B cell (primary cell): ENCODE measurements around the gene STRBP. TPM values are rescaled to one million over a fixed set of nuclear protein-coding genes. Genes with fewer than 3 reads are reported as not detected.

Experiments used
- ATAC-seq: fragments of 200-7000 bp; cut with Tn5 transposase; one replicate; pipeline ENCODE4 v1.10.0; 2021; ENCODE audit warnings: low read depth, mild to moderate bottlenecking, moderate number of reproducible peaks, moderate library complexity
- CTCF ChIA-PET: fragments of 350-600 bp; sonication (Branson Sonifier 250); formaldehyde crosslinking; loops from one replicate; lab custom pipeline; 2021; ENCODE audit warnings: antibody characterized with exemption, inconsistent platforms; lab: Charles Lee
- POLR2A ChIA-PET: fragments of 350-600 bp; sonication (Branson Sonifier 250); formaldehyde crosslinking; loops from one replicate; lab custom pipeline; 2021; ENCODE audit warnings: antibody characterized with exemption; lab: Charles Lee
- DNase-seq: peaks from one replicate; pipeline ENCODE4 v3.0.0; 2013
- H2AFZ ChIP-seq: 2 replicates; pipeline ENCODE4 v1.6.1; 2012; ENCODE audit warnings: mild to moderate bottlenecking, low read depth, low read length; ENCODE audit not compliant: insufficient read depth, poor library complexity, severe bottlenecking
- H3K27ac ChIP-seq, 2 donors: 1 replicate in 1 of 2; 2 replicates in 1 of 2; pipeline ENCODE4 v1.5.1; 2012 to 2013; ENCODE audit warnings: low read length in 2 of 2, mild to moderate bottlenecking in 2 of 2, moderate library complexity in 1 of 2
- H3K27me3 ChIP-seq, 4 experiments: fragments of 200-600 bp in 1 of 4; sonication (generic) in 1 of 4; replicated peaks in 1 of 4; 1 replicate in 2 of 4; 2 replicates in 2 of 4; pipeline versions ENCODE4 v1.6.1 to v1.7.0; 2013 to 2016; ENCODE audit warnings: low read length in 3 of 4, mild to moderate bottlenecking in 2 of 4, mixed read lengths in 1 of 4, moderate library complexity in 1 of 4; ENCODE audit not compliant: insufficient read depth in 4 of 4, control insufficient read depth in 3 of 4; ENCODE audit errors: control extremely low read depth in 1 of 4
- H3K36me3 ChIP-seq, 2 experiments: replicated peaks in 1 of 2; 1 replicate in 1 of 2; 2 replicates in 1 of 2; pipeline versions ENCODE4 v1.6.1 to v1.7.1; 2013; ENCODE audit warnings: low read length in 1 of 2; ENCODE audit not compliant: insufficient read depth in 2 of 2, control insufficient read depth in 1 of 2; ENCODE audit errors: control extremely low read depth in 1 of 2, extremely low read depth in 1 of 2
- H3K4me1 ChIP-seq, 2 donors: fragments of 200-600 bp in 1 of 2; sonication (generic) in 1 of 2; 1 replicate in 1 of 2; 2 replicates in 1 of 2; pipeline versions ENCODE4 v1.5.1 to v1.6.1; 2013 to 2017; ENCODE audit warnings: low read length in 2 of 2; ENCODE audit not compliant: control insufficient read depth in 2 of 2, insufficient read depth in 2 of 2
- H3K4me2 ChIP-seq: replicated peaks from 2 replicates; pipeline ENCODE3; 2012; ENCODE audit warnings: mild to moderate bottlenecking, low read depth, low read length; ENCODE audit not compliant: poor library complexity, severe bottlenecking
- H3K4me3 ChIP-seq, 5 experiments: fragments of 200-600 bp in 1 of 5; sonication (generic) in 1 of 5; 1 replicate in 3 of 5; 2 replicates in 2 of 5; pipeline versions ENCODE4 v1.5.1 to v1.7.0; 2011 to 2016; ENCODE audit warnings: low read length in 4 of 5, mild to moderate bottlenecking in 4 of 5, low read depth in 2 of 5, control low read depth in 1 of 5, moderate library complexity in 1 of 5; ENCODE audit not compliant: insufficient read depth in 1 of 5; ENCODE audit errors: control extremely low read depth in 1 of 5, extremely low read depth in 1 of 5
- H3K79me2 ChIP-seq: fragments of 200-600 bp; sonication (generic); one replicate; pipeline ENCODE4 v1.6.0; 2016; ENCODE audit warnings: low read length; ENCODE audit not compliant: control insufficient read depth, insufficient read depth
- H3K9ac ChIP-seq: fragments of 200-600 bp; sonication (generic); 2 replicates; pipeline ENCODE4 v1.6.1; 2017; ENCODE audit warnings: mild to moderate bottlenecking, low read length, moderate library complexity
- H3K9me3 ChIP-seq, 3 donors: one replicate each; pipeline versions ENCODE4 v1.6.1 to v1.7.1; 2013; ENCODE audit warnings: low read length in 2 of 3; ENCODE audit not compliant: control insufficient read depth in 2 of 3, insufficient read depth in 1 of 3; ENCODE audit errors: control extremely low read depth in 1 of 3
- H4K20me1 ChIP-seq: 2 replicates; pipeline ENCODE4 v1.6.0; 2012; ENCODE audit warnings: mild to moderate bottlenecking, low read length; ENCODE audit not compliant: insufficient read depth, control insufficient read depth, poor library complexity, severe bottlenecking
- H3K27ac Mint-ChIP-seq: one replicate; pipeline ENCODE4 v1.8.0; 2021; ENCODE audit warnings: mixed read lengths
- H3K27me3 Mint-ChIP-seq: one replicate; pipeline ENCODE4 v1.8.0; 2021; ENCODE audit warnings: mixed read lengths
- H3K4me1 Mint-ChIP-seq: one replicate; pipeline ENCODE4 v1.8.0; 2021; ENCODE audit warnings: mixed read lengths
- H3K4me3 Mint-ChIP-seq: one replicate; pipeline ENCODE4 v1.8.0; 2021; ENCODE audit warnings: mixed read lengths
- H3K9me3 Mint-ChIP-seq: one replicate; pipeline ENCODE4 v1.8.0; 2022; ENCODE audit warnings: mixed read lengths; ENCODE audit not compliant: insufficient read depth
- EZH2 ChIP-seq: IDR thresholded peaks from 2 replicates; pipeline ENCODE4 v1.6.1; 2012; ENCODE audit warnings: borderline replicate concordance, low read depth, mild to moderate bottlenecking, moderate library complexity, low read length; ENCODE audit not compliant: insufficient read depth, poor library complexity, severe bottlenecking
- WGBS: methylation state at CpG from one replicate; pipeline ENCODE4 v1.1.5; 2013; ENCODE audit warnings: missing lambda C conversion rate; ENCODE audit not compliant: insufficient coverage; 5-methylcytosine and 5-hydroxymethylcytosine counted together
- intact Hi-C: fragments of 100-400 bp; cut with micrococcal nuclease; formaldehyde crosslinking; loops from one replicate; pipeline ENCODE4 v1.10.0; 2022
- polyA plus RNA-seq: library from polyadenylated mRNA; depleted of rRNA; stranded (reverse); fragments of >200 nt; gene quantifications from 2 replicates; pipeline ENCODE4 v1.2.3, GENCODE V29; 2012
- total RNA-seq, 2 donors: library from RNA; stranded (reverse); fragments of 120-200 nt in 1 of 2; gene quantifications; 1 replicate in 1 of 2; 2 replicates in 1 of 2; pipeline versions ENCODE4 v1.2.3 to v1.2.4, GENCODE V29; 2013 to 2022
- TF ChIP-seq, protein P1 (sequence below): fragments of 200-600 bp; IDR thresholded peaks from one replicate; pipeline ENCODE4 v1.8.0; 2022; ENCODE audit warnings: antibody characterized with exemption, mild to moderate bottlenecking

The STRBP gene
- total and polyA plus RNA-seq, 2 donors (not counting 1 experiment from before 2014, with no cell fraction given) = 39.1 to 189 TPM

DNA sequence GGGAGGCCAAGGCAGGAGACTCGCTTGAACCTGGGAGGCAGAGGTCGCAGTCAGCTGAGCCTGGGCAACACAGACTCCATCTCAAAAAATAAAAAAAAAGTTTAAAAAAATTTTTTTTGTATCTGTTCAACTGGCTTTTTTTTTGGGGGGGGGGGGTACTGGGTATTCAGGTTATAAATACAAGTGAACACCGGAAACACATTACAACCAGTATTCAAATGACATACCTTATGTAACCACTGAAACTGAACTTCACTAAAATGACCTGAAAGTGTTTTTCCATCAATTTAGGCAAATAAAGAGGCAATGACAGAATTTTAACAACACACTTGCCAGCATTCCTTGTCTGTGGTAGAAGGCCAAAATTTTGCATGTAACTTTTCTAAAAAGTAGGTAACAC, 33.5 kb downstream of the STRBP start:
- ChIA-PET POLR2A (interaction anchor here (0.6 to 1.5 kb wide), 11 partner anchors 19 to 240 kb away, joined by 3 to 12 read pairs (median 7); no protein-coding TSS in a partner anchor), CTCF (interaction anchor here (0.6 to 4.8 kb wide), 5 partner anchors 10 to 115 kb away, joined by 3 to 32 read pairs (median 11); no protein-coding TSS in a partner anchor)
- Histone ChIP-seq H4K20me1 (no peaks in the 10 kb centered on the region), H3K4me2 (peak overlapping the region; percentile 74), H3K27me3 (no peaks in the 10 kb centered on the region), H3K79me2 (peaks cover 83% of the 10 kb centered on the region), H3K4me3 (peak overlapping the region in 3 of 5 experiments; percentile 8 to 51 (median 23)), H3K36me3 (peaks cover 0 to 2% of the 10 kb centered on the region in 2 experiments), H3K27ac (peak overlapping the region; percentile 85 to 90), H2AFZ (no peak overlapping the region), H3K9me3 (peaks cover 0 to 12% (median 3%) of the 10 kb centered on the region in 3 donors), H3K4me1 (peaks cover 75 to 82% of the 10 kb centered on the region in 2 donors), H3K9ac (peak overlapping the region; percentile 35)
- peak; percentile 75 for DNase-seq
- WGBS = no CpG with 5 or more reads among the region's 3 CpGs
- H3K27ac Mint-ChIP-seq = peak overlapping the region; percentile 90
- TF ChIP-seq, protein P1, sequence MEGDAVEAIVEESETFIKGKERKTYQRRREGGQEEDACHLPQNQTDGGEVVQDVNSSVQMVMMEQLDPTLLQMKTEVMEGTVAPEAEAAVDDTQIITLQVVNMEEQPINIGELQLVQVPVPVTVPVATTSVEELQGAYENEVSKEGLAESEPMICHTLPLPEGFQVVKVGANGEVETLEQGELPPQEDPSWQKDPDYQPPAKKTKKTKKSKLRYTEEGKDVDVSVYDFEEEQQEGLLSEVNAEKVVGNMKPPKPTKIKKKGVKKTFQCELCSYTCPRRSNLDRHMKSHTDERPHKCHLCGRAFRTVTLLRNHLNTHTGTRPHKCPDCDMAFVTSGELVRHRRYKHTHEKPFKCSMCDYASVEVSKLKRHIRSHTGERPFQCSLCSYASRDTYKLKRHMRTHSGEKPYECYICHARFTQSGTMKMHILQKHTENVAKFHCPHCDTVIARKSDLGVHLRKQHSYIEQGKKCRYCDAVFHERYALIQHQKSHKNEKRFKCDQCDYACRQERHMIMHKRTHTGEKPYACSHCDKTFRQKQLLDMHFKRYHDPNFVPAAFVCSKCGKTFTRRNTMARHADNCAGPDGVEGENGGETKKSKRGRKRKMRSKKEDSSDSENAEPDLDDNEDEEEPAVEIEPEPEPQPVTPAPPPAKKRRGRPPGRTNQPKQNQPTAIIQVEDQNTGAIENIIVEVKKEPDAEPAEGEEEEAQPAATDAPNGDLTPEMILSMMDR = no peak
- no peak for TF ChIP-seq EZH2
- H3K4me1 Mint-ChIP-seq = peaks cover 68% of the 10 kb centered on the region
- no peaks in the 10 kb centered on the region for H3K27me3 Mint-ChIP-seq
- peak overlapping the region; percentile 75 for H3K4me3 Mint-ChIP-seq
- intact Hi-C loops = loop anchor here (1.0 to 2.0 kb wide), 4 partner anchors 10 to 105 kb away; partner anchors contain the start of gene STRBP
- no peaks in the 10 kb centered on the region for H3K9me3 Mint-ChIP-seq
- peak; percentile 63 for ATAC-seq

DNA sequence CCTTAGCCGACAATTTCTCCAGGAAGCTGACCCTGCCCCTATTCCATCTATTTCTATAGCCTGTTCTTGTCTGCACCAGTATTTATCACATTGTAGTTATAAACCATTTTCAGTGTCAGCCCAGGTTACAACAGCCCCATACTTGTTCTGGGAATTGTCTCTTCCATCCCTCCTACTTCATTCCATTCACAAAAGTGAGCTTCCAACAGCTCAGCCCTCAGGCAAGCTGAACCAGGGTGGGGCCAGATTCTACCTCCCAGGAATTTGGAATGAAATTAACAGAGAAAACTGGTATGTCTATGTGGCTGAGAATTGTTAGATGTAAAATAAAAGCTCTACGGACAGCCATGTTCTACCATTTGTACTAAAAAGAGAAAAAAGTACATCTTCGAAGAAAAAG, 36.1 kb downstream of the STRBP start:
- H3K4me1 Mint-ChIP-seq = peaks cover 45% of the 10 kb centered on the region
- H3K4me3 Mint-ChIP-seq = no peak overlapping the region
- H3K27me3 ChIP-seq = no peaks in the 10 kb centered on the region
- H3K27ac ChIP-seq = peak overlapping the region in 1 of 2 donors; percentile 57
- H3K4me1 ChIP-seq = peaks cover 72 to 87% of the 10 kb centered on the region in 2 donors
- H3K9me3 ChIP-seq = peaks cover 0 to 12% (median 3%) of the 10 kb centered on the region in 3 donors
- peaks cover 85% of the 10 kb centered on the region for H3K79me2 ChIP-seq
- TF ChIP-seq, protein P1 = no peak
- TF ChIP-seq EZH2 = no peak
- ATAC-seq (no peak), DNase-seq (no peak)
- H4K20me1 ChIP-seq = no peaks in the 10 kb centered on the region
- H2AFZ ChIP-seq = no peak overlapping the region
- no peak overlapping the region for H3K9ac ChIP-seq
- no CpG with 5 or more reads among the region's 3 CpGs for WGBS
- H3K4me3 ChIP-seq = no peak overlapping the region
- intact Hi-C loops = no loop called here
- H3K27me3 Mint-ChIP-seq = no peaks in the 10 kb centered on the region
- CTCF ChIA-PET = interaction anchor here (0.8 to 4.8 kb wide), 7 partner anchors 8 to 126 kb away, joined by 3 to 32 read pairs (median 5); no protein-coding TSS in a partner anchor
- peaks cover 0 to 4% of the 10 kb centered on the region in 2 experiments for H3K36me3 ChIP-seq
- no peaks in the 10 kb centered on the region for H3K9me3 Mint-ChIP-seq
- POLR2A ChIA-PET = interaction anchor here (1.6 kb wide), 1 partner anchor 112 kb away, joined by 7 read pairs; no protein-coding TSS in a partner anchor
- no peak overlapping the region for H3K4me2 ChIP-seq
- peak overlapping the region; percentile 74 for H3K27ac Mint-ChIP-seq
